CD4-positive, alpha-beta T cell (primary cell): Measurements from ENCODE around the gene STIM1. TPM values are rescaled to one million over a fixed set of nuclear protein-coding genes. Genes with fewer than 3 reads are reported as not detected.

Source experiments
- ATAC-seq: fragments of 200-7000 bp; cut with Tn5 transposase; one replicate; pipeline ENCODE4 v1.10.0; 2022; ENCODE audit warnings: mild to moderate bottlenecking; ENCODE audit not compliant: poor library complexity
- CTCF ChIA-PET: fragments of 350-600 bp; sonication (Branson Sonifier 250); formaldehyde crosslinking; loops from one replicate; lab custom pipeline; 2021; ENCODE audit warnings: antibody characterized with exemption, inconsistent platforms; lab: Charles Lee
- POLR2A ChIA-PET: fragments of 350-600 bp; sonication (Branson Sonifier 250); formaldehyde crosslinking; loops from one replicate; lab custom pipeline; 2021; ENCODE audit warnings: antibody characterized with exemption, inconsistent platforms; lab: Charles Lee
- DNase-seq, 14 experiments: peaks; one replicate each; pipeline ENCODE4 v3.0.0-alpha.2; 2013 to 2020; ENCODE audit warnings: mixed read lengths in 2 of 14
- H3K27ac ChIP-seq, 2 donors: one replicate each; pipeline versions ENCODE4 v1.5.1 to v1.7.0; 2013; ENCODE audit warnings: low read length in 2 of 2, low read depth in 1 of 2, mild to moderate bottlenecking in 1 of 2
- H3K27me3 ChIP-seq, 2 experiments: 1 replicate in 1 of 2; 2 replicates in 1 of 2; pipeline versions ENCODE4 v1.6.1 to v1.7.0; 2013; ENCODE audit warnings: low read length in 2 of 2, control low read depth in 1 of 2, mild to moderate bottlenecking in 1 of 2, moderate library complexity in 1 of 2; ENCODE audit not compliant: insufficient read depth in 2 of 2, control insufficient read depth in 1 of 2
- H3K36me3 ChIP-seq: one replicate; pipeline ENCODE4 v1.6.1; 2013; ENCODE audit warnings: low read length, control low read depth; ENCODE audit not compliant: insufficient read depth
- H3K4me1 ChIP-seq: one replicate; pipeline ENCODE4 v1.6.1; 2013; ENCODE audit warnings: low read length, control low read depth; ENCODE audit not compliant: insufficient read depth
- H3K4me3 ChIP-seq: one replicate; pipeline ENCODE4 v1.5.1; 2013; ENCODE audit warnings: mild to moderate bottlenecking, low read length, moderate library complexity
- H3K9me3 ChIP-seq, 2 experiments: 1 replicate in 1 of 2; 2 replicates in 1 of 2; pipeline versions ENCODE4 v1.6.1 to v1.7.0; 2013; ENCODE audit warnings: low read length in 2 of 2, mild to moderate bottlenecking in 2 of 2, control low read depth in 1 of 2, moderate library complexity in 1 of 2; ENCODE audit not compliant: control insufficient read depth in 1 of 2, insufficient read depth in 1 of 2
- H3K27ac Mint-ChIP-seq: one replicate; pipeline ENCODE4 v1.8.0; 2020; ENCODE audit warnings: mixed read lengths
- H3K27me3 Mint-ChIP-seq: one replicate; pipeline ENCODE4 v1.8.0; 2021; ENCODE audit warnings: mixed read lengths
- H3K36me3 Mint-ChIP-seq: one replicate; pipeline ENCODE4 v1.8.0; 2021; ENCODE audit warnings: low read depth, mixed read lengths
- H3K4me1 Mint-ChIP-seq: one replicate; pipeline ENCODE4 v1.8.0; 2021; ENCODE audit warnings: low read depth, mixed read lengths
- H3K4me3 Mint-ChIP-seq: one replicate; pipeline ENCODE4 v1.8.0; 2020; ENCODE audit warnings: mild to moderate bottlenecking, mixed read lengths
- H3K9me3 Mint-ChIP-seq: one replicate; pipeline ENCODE4 v1.8.0; 2020; ENCODE audit warnings: mixed read lengths
- CTCF ChIP-seq: fragments of 200-600 bp; IDR thresholded peaks from one replicate; pipeline ENCODE4 v1.8.0; 2022; ENCODE audit warnings: antibody characterized with exemption, mild to moderate bottlenecking
- intact Hi-C, 2 experiments: fragments of 100-400 bp; cut with DNase I in 1 of 2; cut with micrococcal nuclease in 1 of 2; formaldehyde crosslinking; loops; one replicate each; pipeline versions ENCODE4 v1.15.1 to v1.9.0; 2023 to 2025; cut with DNase I, micrococcal nuclease
- total RNA-seq, 174 experiments: library from RNA in 2 of 174; stranded (reverse) in 2 of 174; gene quantifications; one replicate each; pipeline ENCODE4 v1.2.3 and lab custom pipeline; 2021 to 2026

The STIM1 gene
- total RNA-seq, 2 experiments from 2014 or later: 89.0 to 94.9 TPM

- H3K36me3 Mint-ChIP-seq: peaks cover 82% of the 10 kb centered on the region
These were observed 176.6 kb downstream of the STIM1 start for GRCh38 chr11:4032097-4032496.

GRCh38 chr11:4035985-4036384 is 180.5 kb downstream of the STIM1 start:
- Histone ChIP-seq H3K9me3 (peaks cover 0 to 7% of the 10 kb centered on the region in 2 experiments), H3K27ac (no peak overlapping the region), H3K4me1 (no peaks in the 10 kb centered on the region), H3K27me3 (no peaks in the 10 kb centered on the region), H3K36me3 (no peaks in the 10 kb centered on the region), H3K4me3 (no peak overlapping the region)
- no peak for DNase-seq
- Mint-ChIP-seq H3K9me3 (no peaks in the 10 kb centered on the region), H3K4me3 (no peak overlapping the region), H3K36me3 (peaks cover 56% of the 10 kb centered on the region), H3K27ac (no peak overlapping the region), H3K27me3 (no peaks in the 10 kb centered on the region), H3K4me1 (peaks cover 47% of the 10 kb centered on the region)
- ATAC-seq: no peak
- TF ChIP-seq CTCF: no peak
- ChIA-PET CTCF (interaction anchor here (1.2 kb wide), 1 partner anchor 181 kb away, joined by 4 read pairs; no protein-coding TSS in a partner anchor), POLR2A (interaction anchor here (0.6 kb wide), 1 partner anchor 117 kb away, joined by 6 read pairs; no protein-coding TSS in a partner anchor)
- intact Hi-C loops: no loop called here

More at GRCh38 chr11:4032097-4032496, 176.6 kb downstream of the STIM1 start:
- no peak overlapping the region for H3K4me3 ChIP-seq
- Mint-ChIP-seq H3K4me3 (no peak overlapping the region), H3K9me3 (no peaks in the 10 kb centered on the region), H3K27ac (no peak overlapping the region), H3K27me3 (no peaks in the 10 kb centered on the region), H3K4me1 (peaks cover 40% of the 10 kb centered on the region)
- CTCF ChIA-PET: no interaction called here
- intact Hi-C loops: no loop called here
- POLR2A ChIA-PET: no interaction called here
- H3K4me1 ChIP-seq: no peaks in the 10 kb centered on the region
- TF ChIP-seq CTCF: no peak
- no peak overlapping the region for H3K27ac ChIP-seq
- peaks cover 6% of the 10 kb centered on the region for H3K36me3 ChIP-seq
- peaks cover 0 to 7% of the 10 kb centered on the region in 2 experiments for H3K9me3 ChIP-seq
- ATAC-seq (no peak), DNase-seq (no peak)
- no peaks in the 10 kb centered on the region for H3K27me3 ChIP-seq

- CTCF ChIA-PET: interaction anchor here (1.6 kb wide), 2 partner anchors 185 to 198 kb away, joined by 3 to 4 read pairs; partner anchors contain the start of gene RHOG
- intact Hi-C loops: no loop called here
- H3K27ac Mint-ChIP-seq: no peak overlapping the region
These were observed 183.5 kb downstream of the STIM1 start for GRCh38 chr11:4039011-4039410.

More at GRCh38 chr11:4039011-4039410, 183.5 kb downstream of the STIM1 start:
- POLR2A ChIA-PET: interaction anchor here (0.8 to 0.9 kb wide), 2 partner anchors 121 to 184 kb away, joined by 3 read pairs; partner anchors contain the start of gene STIM1
- Histone ChIP-seq H3K4me3 (no peak overlapping the region), H3K27ac (no peak overlapping the region), H3K36me3 (no peaks in the 10 kb centered on the region), H3K27me3 (no peaks in the 10 kb centered on the region), H3K9me3 (no peaks in the 10 kb centered on the region), H3K4me1 (no peaks in the 10 kb centered on the region)
- Mint-ChIP-seq H3K36me3 (peaks cover 35% of the 10 kb centered on the region), H3K9me3 (no peaks in the 10 kb centered on the region), H3K4me1 (peaks cover 61% of the 10 kb centered on the region), H3K4me3 (no peak overlapping the region), H3K27me3 (no peaks in the 10 kb centered on the region)
- no peak for DNase-seq
- ATAC-seq: no peak
- TF ChIP-seq CTCF: no peak
